ENCODE results near the gene KHNYN. TPM values are rescaled to one million over a fixed set of nuclear protein-coding genes. Genes with fewer than 3 reads are reported as not detected.

The KHNYN gene
- total RNA-seq, 1 experiment from 2014 or later = 33.2 TPM

GRCh38 chr14:24440606-24441399 is 11.0 kb downstream of the KHNYN start:
- TF ChIP-seq PRDM15 (CRISPR knock-in tag; IDR thresholded peaks at IDR 0.05) (no peak), MYBL2 (CRISPR knock-in tag; IDR thresholded peaks at IDR 0.05) (no peak), ARID4B (CRISPR knock-in tag; IDR thresholded peaks at IDR 0.05; ENCODE audit: borderline replicate concordance) (no peak), NR2C2 (CRISPR knock-in tag; IDR thresholded peaks at IDR 0.05) (no peak), TP53 (CRISPR knock-in tag; IDR thresholded peaks at IDR 0.05) (no peak), TEAD1 (CRISPR knock-in tag; IDR thresholded peaks at IDR 0.05) (no peak), E2F4 (CRISPR knock-in tag; IDR thresholded peaks at IDR 0.05; ENCODE audit: borderline replicate concordance, low read depth) (no peak), ZSCAN18 (CRISPR knock-in tag; IDR thresholded peaks at IDR 0.05) (no peak)
- H3K27ac Mint-ChIP-seq = no peak overlapping the region
- peak overlapping the region; percentile 88 for H3K4me3 Mint-ChIP-seq
- ATAC-seq (no peak), DNase-seq (ENCODE audit: low spot score) (no peak)
- no peaks in the 10 kb centered on the region for H3K27me3 Mint-ChIP-seq (ENCODE audit: low read depth)
- peaks cover 3% of the 10 kb centered on the region; the same call in 1 of the 2 replicates for H3K9me3 Mint-ChIP-seq
- H3K4me1 Mint-ChIP-seq = peaks cover 10% of the 10 kb centered on the region
- peaks cover 28% of the 10 kb centered on the region for H3K36me3 Mint-ChIP-seq
- ChIA-PET CTCF (interaction anchor here (1.1 to 3.6 kb wide), 3 partner anchors 10 to 112 kb away, joined by 5 to 60 read pairs (median 25); partner anchors contain the start of genes CBLN3 and KHNYN), POLR2A (interaction anchor here (1.4 to 1.6 kb wide), 2 partner anchors 10 to 108 kb away, joined by 9 to 15 read pairs; no protein-coding TSS in a partner anchor)

- ATAC-seq = no peak
- TF ChIP-seq ZBTB43 (CRISPR knock-in tag; IDR thresholded peaks at IDR 0.05) (no peak), IRF2 (CRISPR knock-in tag; IDR thresholded peaks at IDR 0.05; ENCODE audit: borderline replicate concordance, low read depth) (no peak), MAX (CRISPR knock-in tag; IDR thresholded peaks at IDR 0.05) (no peak), AR (CRISPR knock-in tag; IDR thresholded peaks at IDR 0.05) (no peak), ERG (CRISPR knock-in tag; IDR thresholded peaks at IDR 0.05) (no peak), JUN (CRISPR knock-in tag; IDR thresholded peaks at IDR 0.05) (no peak), ATF1 (CRISPR knock-in tag; IDR thresholded peaks at IDR 0.05) (no peak), SMAD3 (CRISPR knock-in tag; IDR thresholded peaks at IDR 0.05; ENCODE audit: borderline replicate concordance) (no peak)
Measured at GRCh38 chr14:24441485-24441884, 11.7 kb downstream of the KHNYN start.

More at GRCh38 chr14:24441485-24441884, 11.7 kb downstream of the KHNYN start:
- peak overlapping the region; percentile 99 for H3K27ac Mint-ChIP-seq
- H3K4me1 Mint-ChIP-seq = peaks cover 10% of the 10 kb centered on the region
- no peaks in the 10 kb centered on the region for H3K27me3 Mint-ChIP-seq (ENCODE audit: low read depth)
- DNase-seq (ENCODE audit: low spot score) = no peak
- ChIA-PET CTCF (interaction anchor here (0.7 to 3.6 kb wide), 12 partner anchors 10 to 226 kb away, joined by 3 to 60 read pairs (median 6); partner anchors contain the start of genes CBLN3, CIDEB, KHNYN and LTB4R), POLR2A (interaction anchor here (0.7 to 1.6 kb wide), 4 partner anchors 10 to 109 kb away, joined by 3 to 15 read pairs (median 6); partner anchors contain the start of gene NYNRIN)
- peaks cover 28% of the 10 kb centered on the region for H3K36me3 Mint-ChIP-seq
- H3K9me3 Mint-ChIP-seq = peaks cover 3% of the 10 kb centered on the region; the same call in 1 of the 2 replicates
- peak overlapping the region; percentile 88 for H3K4me3 Mint-ChIP-seq

Measured in WTC11 (cell line).